ENCODE data around the gene MAT2B. TPM values are rescaled to one million over a fixed set of nuclear protein-coding genes. Genes with fewer than 3 reads are reported as not detected.
A peak's percentile ranks its signal among the peaks of the same experiment; 100 is the strongest.

MAT2B gene
- total RNA-seq, 1 donor from 2014 or later: 76.4 TPM

DNA sequence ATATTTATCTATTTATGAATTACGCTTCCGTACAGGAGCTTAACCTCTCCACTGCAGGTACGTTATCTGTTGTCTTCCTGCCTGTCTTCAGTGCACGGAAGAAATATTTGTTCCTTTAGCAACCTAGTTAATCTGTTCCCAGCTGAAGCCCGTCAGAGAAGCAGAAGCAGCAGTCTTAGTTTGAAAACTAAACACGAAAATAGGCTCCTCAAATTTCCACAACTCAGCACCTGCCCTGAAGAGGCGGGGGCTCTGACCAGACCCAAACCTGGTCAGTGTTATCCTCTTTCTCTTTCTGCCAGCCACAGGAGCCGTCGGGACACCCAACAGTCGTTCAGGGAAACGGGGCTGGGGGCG lies 46.0 kb upstream of the MAT2B start:
- POLR2A ChIA-PET: interaction anchor here (1.0 to 5.1 kb wide), 9 partner anchors 9 to 457 kb away, joined by 3 to 159 read pairs (median 7); partner anchors contain the start of genes CCNG1 and MAT2B
- Mint-ChIP-seq H3K27ac (peak overlapping the region; percentile 100), H3K4me1 (peaks cover 42% of the 10 kb centered on the region), H3K36me3 (ENCODE audit: low read depth) (peaks cover 30% of the 10 kb centered on the region), H3K27me3 (no peaks in the 10 kb centered on the region), H3K9me3 (no peaks in the 10 kb centered on the region), H3K4me3 (peak overlapping the region; percentile 97)
- intact Hi-C loops (cut with micrococcal nuclease): no loop called here
- TF ChIP-seq, protein P1, sequence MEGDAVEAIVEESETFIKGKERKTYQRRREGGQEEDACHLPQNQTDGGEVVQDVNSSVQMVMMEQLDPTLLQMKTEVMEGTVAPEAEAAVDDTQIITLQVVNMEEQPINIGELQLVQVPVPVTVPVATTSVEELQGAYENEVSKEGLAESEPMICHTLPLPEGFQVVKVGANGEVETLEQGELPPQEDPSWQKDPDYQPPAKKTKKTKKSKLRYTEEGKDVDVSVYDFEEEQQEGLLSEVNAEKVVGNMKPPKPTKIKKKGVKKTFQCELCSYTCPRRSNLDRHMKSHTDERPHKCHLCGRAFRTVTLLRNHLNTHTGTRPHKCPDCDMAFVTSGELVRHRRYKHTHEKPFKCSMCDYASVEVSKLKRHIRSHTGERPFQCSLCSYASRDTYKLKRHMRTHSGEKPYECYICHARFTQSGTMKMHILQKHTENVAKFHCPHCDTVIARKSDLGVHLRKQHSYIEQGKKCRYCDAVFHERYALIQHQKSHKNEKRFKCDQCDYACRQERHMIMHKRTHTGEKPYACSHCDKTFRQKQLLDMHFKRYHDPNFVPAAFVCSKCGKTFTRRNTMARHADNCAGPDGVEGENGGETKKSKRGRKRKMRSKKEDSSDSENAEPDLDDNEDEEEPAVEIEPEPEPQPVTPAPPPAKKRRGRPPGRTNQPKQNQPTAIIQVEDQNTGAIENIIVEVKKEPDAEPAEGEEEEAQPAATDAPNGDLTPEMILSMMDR (IDR thresholded peaks at IDR 0.05): no peak
- no peak for ATAC-seq (ENCODE audit: low read depth)
- DNase-seq: no peak
- CTCF ChIA-PET: interaction anchor here (0.8 to 3.5 kb wide), 6 partner anchors 14 to 46 kb away, joined by 3 to 13 read pairs (median 6); partner anchors contain the start of genes CCNG1 and MAT2B

DNA sequence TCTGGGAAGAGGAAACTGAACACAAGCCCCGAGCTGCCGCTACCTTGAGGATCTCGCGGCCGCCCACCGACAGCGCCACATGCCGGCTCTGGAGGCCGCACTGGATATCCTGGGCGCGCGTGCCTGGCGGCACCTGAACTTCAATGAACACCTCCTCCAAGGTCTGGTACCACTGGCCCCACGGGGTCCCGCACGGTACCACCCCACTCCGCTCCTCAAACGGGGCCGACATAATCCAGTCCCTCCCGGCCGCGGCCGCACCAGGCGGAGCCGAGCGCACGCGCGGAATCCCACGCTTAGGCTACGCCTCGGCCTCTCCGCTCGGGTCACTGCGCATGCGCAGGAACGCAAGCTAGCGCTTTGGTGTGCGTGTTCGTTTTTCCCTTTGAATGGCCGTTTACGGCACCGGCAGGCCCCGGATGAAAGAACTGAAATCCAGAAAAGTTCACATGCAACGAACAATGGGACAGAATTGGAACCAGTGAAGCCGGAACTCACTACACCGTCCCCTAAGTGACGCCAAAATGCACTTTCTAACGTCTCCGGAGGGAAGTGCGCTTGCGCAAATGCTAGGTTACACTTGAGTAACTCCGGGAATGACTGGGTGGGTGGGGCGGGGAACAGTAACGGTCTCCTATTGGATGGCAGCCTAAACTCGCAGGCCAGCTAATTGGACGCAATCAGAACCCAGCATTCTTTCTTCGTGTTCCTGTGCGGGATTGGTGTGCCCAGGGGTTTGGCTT lies 45.4 kb upstream of the MAT2B start, which contains the start of gene NUDCD2:
Gene NUDCD2, minus strand, starts transcription at position 284 of the 743 bp plus-strand sequence. Its CDS starts 52 bp downstream, at position 232.
- DNase-seq (peak; percentile 96), ATAC-seq (ENCODE audit: low read depth) (peak; percentile 87)
- TF ChIP-seq, protein P1 (IDR thresholded peaks at IDR 0.05): no peak
- no peaks in the 10 kb centered on the region for H3K27me3 Mint-ChIP-seq
- no peaks in the 10 kb centered on the region for H3K9me3 Mint-ChIP-seq
- peaks cover 24% of the 10 kb centered on the region for H3K36me3 Mint-ChIP-seq (ENCODE audit: low read depth)
- intact Hi-C loops (cut with micrococcal nuclease): loop anchor here (1.0 to 10.0 kb wide), 4 partner anchors 23 to 455 kb away; partner anchors contain the start of genes CCNG1 and MAT2B
- H3K4me1 Mint-ChIP-seq: peaks cover 42% of the 10 kb centered on the region
- POLR2A ChIA-PET: interaction anchor here (0.6 to 5.1 kb wide), 13 partner anchors 9 to 456 kb away, joined by 3 to 159 read pairs (median 7); partner anchors contain the start of genes CCNG1 and MAT2B
- peak within 1 kb of the TSS; percentile 100 for H3K27ac Mint-ChIP-seq
- CTCF ChIA-PET: interaction anchor here (0.9 to 3.5 kb wide), 6 partner anchors 13 to 45 kb away, joined by 4 to 13 read pairs (median 6); partner anchors contain the start of genes CCNG1 and MAT2B
- peak within 1 kb of the TSS; percentile 97 for H3K4me3 Mint-ChIP-seq

DNA sequence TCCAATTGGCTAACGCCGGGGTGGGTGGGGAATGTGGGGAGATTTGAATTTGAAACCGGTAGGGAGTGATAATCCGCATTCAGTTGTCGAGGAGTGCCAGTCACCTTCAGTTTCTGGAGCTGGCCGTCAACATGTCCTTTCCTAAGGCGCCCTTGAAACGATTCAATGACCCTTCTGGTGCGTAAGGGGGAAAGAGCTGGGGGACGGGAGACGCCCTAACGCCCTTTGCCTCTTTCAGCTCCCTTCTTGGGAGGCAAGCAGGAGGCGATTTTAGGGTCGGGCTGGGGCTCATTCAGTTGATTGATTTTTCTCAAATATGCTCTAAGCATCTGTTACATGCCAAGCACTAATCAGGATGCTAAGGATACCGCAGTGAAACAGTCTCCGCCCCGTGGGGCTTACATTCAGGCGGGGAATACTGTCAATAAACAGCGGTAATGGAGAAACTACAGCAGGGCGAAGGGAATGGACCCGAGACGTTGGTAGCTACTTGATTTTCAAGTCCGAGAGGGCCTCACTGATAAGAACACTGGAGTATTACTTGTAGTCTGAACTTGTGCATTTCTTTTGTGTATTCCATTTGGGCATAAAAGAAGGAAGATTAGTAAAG lies 44.8 kb upstream of the MAT2B start, which contains the start of gene HMMR:
Gene HMMR, plus strand, starts transcription at position 71 of the 610 bp plus-strand sequence. Its CDS starts 61 bp downstream, at position 132.
- Mint-ChIP-seq H3K36me3 (ENCODE audit: low read depth) (peaks cover 20% of the 10 kb centered on the region), H3K27ac (peak within 1 kb of the TSS; percentile 100), H3K9me3 (no peaks in the 10 kb centered on the region), H3K4me1 (peaks cover 42% of the 10 kb centered on the region), H3K4me3 (peak within 1 kb of the TSS; percentile 97), H3K27me3 (no peaks in the 10 kb centered on the region)
- intact Hi-C loops (cut with micrococcal nuclease): loop anchor here (1.0 to 10.0 kb wide), 4 partner anchors 23 to 455 kb away; partner anchors contain the start of genes CCNG1 and MAT2B
- CTCF ChIA-PET: interaction anchor here (0.9 to 3.5 kb wide), 5 partner anchors 12 to 45 kb away, joined by 4 to 13 read pairs (median 7); partner anchors contain the start of genes CCNG1 and MAT2B
- DNase-seq (no peak), ATAC-seq (ENCODE audit: low read depth) (no peak)
- POLR2A ChIA-PET: interaction anchor here (0.6 to 5.1 kb wide), 12 partner anchors 10 to 456 kb away, joined by 3 to 159 read pairs (median 8); partner anchors contain the start of genes CCNG1 and MAT2B
- TF ChIP-seq, protein P1 (IDR thresholded peaks at IDR 0.05): no peak

DNA sequence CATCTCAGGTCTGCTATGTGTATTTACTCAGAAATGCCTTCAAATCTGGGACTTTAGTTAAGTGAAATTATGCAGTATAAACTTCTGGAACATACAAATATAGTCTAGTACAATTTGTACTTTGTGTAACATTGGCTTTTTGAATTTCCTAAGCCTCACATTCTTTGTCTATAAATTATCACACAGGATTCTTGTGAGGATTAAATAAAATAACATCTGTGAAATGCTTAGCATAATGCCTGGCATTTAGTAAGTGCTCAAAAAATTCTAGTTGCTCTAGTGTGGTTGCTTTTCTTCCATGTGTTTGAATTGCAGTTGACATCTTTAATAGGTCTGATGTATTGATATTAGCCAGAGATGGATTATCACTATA lies 42.4 kb upstream of the MAT2B start:
- Mint-ChIP-seq H3K27ac (no peak overlapping the region), H3K27me3 (no peaks in the 10 kb centered on the region), H3K4me1 (peaks cover 33% of the 10 kb centered on the region), H3K36me3 (ENCODE audit: low read depth) (peaks cover 8% of the 10 kb centered on the region), H3K9me3 (no peaks in the 10 kb centered on the region), H3K4me3 (no peak overlapping the region)
- intact Hi-C loops (cut with micrococcal nuclease): loop anchor here (10.0 kb wide), 1 partner anchor 262 kb away; no protein-coding TSS in a partner anchor
- no peak for ATAC-seq (ENCODE audit: low read depth)
- ChIA-PET CTCF (no interaction called here), POLR2A (interaction anchor here (5.1 kb wide), 1 partner anchor 42 kb away, joined by 159 read pairs; the partner anchor contains the start of gene MAT2B)
- TF ChIP-seq, protein P1 (IDR thresholded peaks at IDR 0.05): no peak
- no peak for DNase-seq
